Nephron progenitor cell (in vitro differentiated cells): ENCODE measurements around the gene NUDCD3.
A peak's percentile ranks its signal among the peaks of the same experiment; 100 is the strongest.

ENCODE experiments used
- DNase-seq: peaks from one replicate; pipeline ENCODE4 v3.0.0; 2021
- H3K27ac Mint-ChIP-seq: 2 replicates; pipeline ENCODE4 v1.8.0; 2021; ENCODE audit warnings: mild to moderate bottlenecking, moderate library complexity, mixed read lengths
- H3K27me3 Mint-ChIP-seq: 2 replicates; pipeline ENCODE4 v1.8.0; 2021; ENCODE audit warnings: mild to moderate bottlenecking, low read depth, mixed read lengths; ENCODE audit not compliant: poor library complexity
- H3K36me3 Mint-ChIP-seq: 2 replicates; pipeline ENCODE4 v1.8.0; 2021; ENCODE audit warnings: low read depth, mixed read lengths
- H3K4me1 Mint-ChIP-seq: 2 replicates; pipeline ENCODE4 v1.8.0; 2021; ENCODE audit warnings: mixed read lengths
- H3K4me3 Mint-ChIP-seq: 2 replicates; pipeline ENCODE4 v1.8.0; 2021; ENCODE audit warnings: mild to moderate bottlenecking, moderate library complexity, mixed read lengths
- H3K9me3 Mint-ChIP-seq: 2 replicates; pipeline ENCODE4 v1.8.0; 2021; ENCODE audit warnings: mild to moderate bottlenecking, moderate library complexity, mixed read lengths
- TF ChIP-seq, protein P1 (sequence below): fragments of 200-600 bp; sonication (generic); IDR thresholded peaks from 2 replicates; pipeline ENCODE4 v1.5.0; 2021; ENCODE audit warnings: antibody characterized with exemption

NUDCD3 gene

DNA sequence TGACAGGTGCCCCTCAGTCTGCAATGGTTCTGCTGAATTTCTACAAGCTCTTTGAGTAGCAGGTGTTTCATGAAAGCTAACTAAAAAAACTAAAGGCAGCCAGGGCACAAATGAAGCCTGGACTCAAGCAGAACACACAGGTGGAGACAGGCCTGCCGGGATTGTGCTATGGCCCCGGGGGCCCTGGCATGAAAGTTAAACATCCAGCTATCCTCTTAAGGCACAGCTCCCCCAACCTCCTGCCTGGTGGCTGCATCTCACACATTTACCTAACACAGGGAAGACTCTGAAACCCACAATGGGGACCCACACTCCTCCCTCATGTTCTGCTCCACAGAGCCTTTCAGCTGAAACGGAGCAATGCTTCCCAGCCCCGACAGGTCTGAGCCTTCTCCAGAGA lies 88.8 kb downstream of the NUDCD3 start:
- TF ChIP-seq, protein P1, sequence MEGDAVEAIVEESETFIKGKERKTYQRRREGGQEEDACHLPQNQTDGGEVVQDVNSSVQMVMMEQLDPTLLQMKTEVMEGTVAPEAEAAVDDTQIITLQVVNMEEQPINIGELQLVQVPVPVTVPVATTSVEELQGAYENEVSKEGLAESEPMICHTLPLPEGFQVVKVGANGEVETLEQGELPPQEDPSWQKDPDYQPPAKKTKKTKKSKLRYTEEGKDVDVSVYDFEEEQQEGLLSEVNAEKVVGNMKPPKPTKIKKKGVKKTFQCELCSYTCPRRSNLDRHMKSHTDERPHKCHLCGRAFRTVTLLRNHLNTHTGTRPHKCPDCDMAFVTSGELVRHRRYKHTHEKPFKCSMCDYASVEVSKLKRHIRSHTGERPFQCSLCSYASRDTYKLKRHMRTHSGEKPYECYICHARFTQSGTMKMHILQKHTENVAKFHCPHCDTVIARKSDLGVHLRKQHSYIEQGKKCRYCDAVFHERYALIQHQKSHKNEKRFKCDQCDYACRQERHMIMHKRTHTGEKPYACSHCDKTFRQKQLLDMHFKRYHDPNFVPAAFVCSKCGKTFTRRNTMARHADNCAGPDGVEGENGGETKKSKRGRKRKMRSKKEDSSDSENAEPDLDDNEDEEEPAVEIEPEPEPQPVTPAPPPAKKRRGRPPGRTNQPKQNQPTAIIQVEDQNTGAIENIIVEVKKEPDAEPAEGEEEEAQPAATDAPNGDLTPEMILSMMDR = no peak
- no peaks in the 10 kb centered on the region for H3K9me3 Mint-ChIP-seq

DNA sequence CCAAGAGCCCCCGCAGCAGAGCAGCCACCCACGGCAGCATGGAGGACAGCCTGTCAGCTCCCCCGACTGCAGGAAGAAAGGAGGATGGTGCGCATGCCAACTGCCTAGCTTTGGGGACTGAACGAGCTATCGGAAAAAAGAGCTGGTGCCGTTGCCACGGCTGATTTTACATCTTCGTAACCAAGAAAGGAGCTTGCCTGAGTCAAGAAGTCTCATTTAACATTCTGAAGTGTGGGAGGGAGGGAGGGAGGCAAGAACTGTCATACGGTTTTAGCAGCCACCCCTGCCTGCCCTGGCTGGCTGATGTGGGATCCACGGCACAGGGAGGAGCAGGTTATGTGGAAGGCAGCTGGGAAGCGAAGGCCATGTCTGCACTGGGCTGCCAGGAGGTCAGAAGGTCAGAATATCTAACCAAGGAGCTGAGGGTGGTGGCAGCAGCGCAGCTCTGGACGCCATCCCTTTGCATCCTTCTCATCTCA lies 90.4 kb downstream of the NUDCD3 start:
- DNase-seq = no peak
- TF ChIP-seq, protein P1 = no peak
- Mint-ChIP-seq H3K9me3 (no peaks in the 10 kb centered on the region), H3K27me3 (no peaks in the 10 kb centered on the region), H3K36me3 (peaks cover 28% of the 10 kb centered on the region), H3K4me3 (no peak overlapping the region), H3K4me1 (peaks cover 23% of the 10 kb centered on the region), H3K27ac (peak overlapping the region; percentile 86)

More for the DNA sequence above, 88.8 kb downstream of the NUDCD3 start:
- DNase-seq = no peak
- H3K4me1 Mint-ChIP-seq = peaks cover 23% of the 10 kb centered on the region
- H3K4me3 Mint-ChIP-seq = no peak overlapping the region
- H3K27me3 Mint-ChIP-seq = no peaks in the 10 kb centered on the region
- peaks cover 31% of the 10 kb centered on the region for H3K36me3 Mint-ChIP-seq
- H3K27ac Mint-ChIP-seq = no peak overlapping the region

DNA sequence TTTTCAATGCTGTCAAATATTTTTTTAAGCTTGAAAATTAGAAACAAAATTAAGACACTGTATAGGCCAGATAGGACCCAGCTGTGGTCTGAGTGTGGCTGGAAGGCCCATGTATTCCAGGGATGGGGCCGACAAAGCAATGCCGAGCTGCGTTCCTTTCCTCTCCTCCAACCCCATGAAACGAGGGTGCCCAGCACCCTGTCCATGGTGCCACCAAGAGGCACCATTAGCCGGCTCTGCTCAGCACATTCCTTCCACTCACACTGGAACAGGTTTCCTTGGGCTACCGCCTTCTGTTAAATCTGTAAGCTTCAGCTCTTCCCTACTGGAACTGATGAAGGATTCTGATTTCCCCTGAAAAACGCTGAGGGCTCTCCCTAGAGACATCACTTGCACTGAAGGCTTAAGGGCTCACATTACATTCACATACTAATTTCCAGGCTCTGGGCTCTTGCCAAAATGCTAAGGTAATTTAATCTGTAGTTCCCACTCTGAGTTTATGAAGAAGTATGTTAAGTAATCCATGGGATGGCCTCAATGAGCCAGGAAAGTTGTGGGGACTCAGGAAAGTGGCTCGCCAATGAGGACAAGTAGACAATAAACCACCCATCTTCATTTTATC lies 91.4 kb downstream of the NUDCD3 start:
- TF ChIP-seq, protein P1 = no peak
- Mint-ChIP-seq H3K27ac (peak overlapping the region; percentile 33), H3K36me3 (peaks cover 28% of the 10 kb centered on the region), H3K4me1 (peaks cover 23% of the 10 kb centered on the region), H3K27me3 (no peaks in the 10 kb centered on the region), H3K9me3 (no peaks in the 10 kb centered on the region), H3K4me3 (no peak overlapping the region)
- DNase-seq = no peak

DNA sequence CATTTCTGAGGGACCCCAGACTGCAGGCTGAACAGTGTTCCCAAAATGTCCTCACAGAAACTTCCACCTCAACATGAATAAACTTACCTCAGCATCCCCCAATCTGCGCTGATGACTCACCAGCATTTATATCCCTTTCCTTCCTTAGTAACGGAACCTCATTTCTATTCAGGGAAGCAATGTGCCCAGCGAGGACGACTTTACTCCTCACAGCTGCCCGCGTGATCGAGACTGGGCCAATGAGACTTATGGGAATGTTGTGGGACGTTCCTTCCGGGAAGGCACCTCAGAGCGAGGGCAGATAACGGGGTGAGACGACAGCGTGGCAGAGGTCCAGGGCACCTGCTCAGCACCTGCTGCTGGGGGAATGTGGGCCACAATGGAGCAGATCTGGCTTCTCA lies 91.9 kb downstream of the NUDCD3 start:
- no peak for DNase-seq
- Mint-ChIP-seq H3K9me3 (no peaks in the 10 kb centered on the region), H3K27me3 (no peaks in the 10 kb centered on the region), H3K27ac (peak overlapping the region; percentile 13), H3K4me1 (peaks cover 23% of the 10 kb centered on the region), H3K36me3 (peaks cover 24% of the 10 kb centered on the region), H3K4me3 (no peak overlapping the region)
- TF ChIP-seq, protein P1 = no peak

DNA sequence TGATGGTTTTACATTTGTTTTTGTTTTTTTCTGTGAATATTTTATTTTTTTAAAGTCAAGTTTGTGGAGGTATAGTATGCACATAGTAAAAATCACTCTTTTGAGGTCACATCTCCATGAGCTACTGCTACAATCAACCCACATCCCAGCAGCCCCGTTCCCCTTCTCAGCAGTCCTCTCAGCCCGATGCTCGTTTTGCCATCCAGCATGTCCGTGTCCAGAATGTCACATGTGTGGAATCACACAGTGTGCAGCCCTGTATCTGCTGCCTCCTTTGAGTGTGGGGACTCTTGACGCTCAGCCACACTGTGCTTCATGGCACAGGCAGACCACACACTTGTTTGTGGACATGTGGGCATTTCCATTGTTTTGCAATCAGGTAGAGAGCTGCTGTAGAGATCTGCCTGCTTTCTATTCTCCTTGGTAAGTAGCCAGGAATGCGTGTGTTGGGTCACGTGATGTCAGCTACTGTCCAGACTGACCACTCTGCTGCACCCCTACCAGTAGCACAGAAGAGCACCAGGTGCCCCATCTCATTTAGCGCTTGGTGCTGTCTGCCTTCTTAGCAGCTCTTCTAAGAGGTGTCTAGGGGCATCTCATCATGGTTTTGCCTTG lies 93.4 kb downstream of the NUDCD3 start:
- TF ChIP-seq, protein P1 = no peak
- H3K27ac Mint-ChIP-seq = no peak overlapping the region
- no peaks in the 10 kb centered on the region for H3K27me3 Mint-ChIP-seq
- peaks cover 23% of the 10 kb centered on the region for H3K4me1 Mint-ChIP-seq
- H3K9me3 Mint-ChIP-seq = no peaks in the 10 kb centered on the region
- H3K4me3 Mint-ChIP-seq = no peak overlapping the region
- DNase-seq = no peak
- peaks cover 14% of the 10 kb centered on the region for H3K36me3 Mint-ChIP-seq

DNA sequence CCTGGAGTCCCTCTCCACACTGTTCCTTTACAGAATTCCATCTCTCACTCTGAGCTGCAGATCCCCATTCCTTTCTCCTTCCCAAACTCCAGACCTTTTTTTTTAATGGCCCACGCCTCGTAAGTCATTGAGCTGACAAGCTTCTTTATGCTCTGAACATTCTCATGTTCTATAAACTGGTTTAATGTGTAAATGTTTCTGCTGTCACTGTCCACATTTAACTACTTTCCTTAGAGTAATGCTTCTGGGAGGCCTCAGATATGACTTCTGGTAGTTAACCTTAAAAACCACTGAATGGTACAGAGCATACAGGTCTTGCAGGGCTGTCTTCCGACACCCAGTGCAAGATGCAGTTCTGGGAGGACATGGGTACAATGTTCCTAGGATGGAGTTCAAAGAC lies 94.0 kb downstream of the NUDCD3 start:
- no peaks in the 10 kb centered on the region for H3K27me3 Mint-ChIP-seq

More for the DNA sequence above, 94.0 kb downstream of the NUDCD3 start:
- TF ChIP-seq, protein P1 = no peak
- Mint-ChIP-seq H3K27ac (peak overlapping the region; percentile 3), H3K9me3 (no peaks in the 10 kb centered on the region), H3K4me1 (peaks cover 23% of the 10 kb centered on the region), H3K4me3 (no peak overlapping the region), H3K36me3 (peaks cover 18% of the 10 kb centered on the region)
- no peak for DNase-seq
